C1 segment of cervical spinal cord (tissue), 14 donors: Measurements from ENCODE around the gene GTF2IRD2.
"Not testable (repeated sequence)": the region's sequence is repeated elsewhere in the genome, so short reads cannot be mapped to it uniquely, and the experiment has no call there.

Experiments
- DNase-seq, 14 donors: peaks; one replicate each; lab custom pipeline; 2025; lab: John Stamatoyannopoulos, UW

The GTF2IRD2 gene

GRCh38 chr7:74850833-74851721 is at the start of gene GTF2IRD2:
Gene GTF2IRD2, minus strand, starts transcription at chr7:74851605. Its CDS starts 15,227 bp downstream, at chr7:74836378.
- DNase-seq: peak in 3 of 14 donors; percentile 31 to 51 (median 43)

- DNase-seq: peak in 13 of 14 donors; percentile 2 to 83 (median 58)
Observed at GRCh38 chr7:74890158-74891123, 39.0 kb upstream of the GTF2IRD2 start.

- not testable (repeated sequence) for DNase-seq
Observed at GRCh38 chr7:74889518-74890129, 38.2 kb upstream of the GTF2IRD2 start.

GRCh38 chr7:74885295-74885694 is 33.9 kb upstream of the GTF2IRD2 start:
- DNase-seq: not testable (repeated sequence)

- DNase-seq: not testable (repeated sequence)
Observed at GRCh38 chr7:74882110-74882509, 30.7 kb upstream of the GTF2IRD2 start.

- DNase-seq: peak in 10 of 14 donors; percentile 2 to 73 (median 10)
Observed at GRCh38 chr7:74874748-74875512, 23.5 kb upstream of the GTF2IRD2 start.

GRCh38 chr7:74874104-74874747 is 22.8 kb upstream of the GTF2IRD2 start:
- not testable (repeated sequence) for DNase-seq

- not testable (repeated sequence) for DNase-seq
Observed at GRCh38 chr7:74872542-74872941, 21.1 kb upstream of the GTF2IRD2 start.

- not testable (repeated sequence) for DNase-seq
Observed at GRCh38 chr7:74865777-74866176, 14.4 kb upstream of the GTF2IRD2 start.

GRCh38 chr7:74849853-74850252 is 1.6 kb downstream of the GTF2IRD2 start:
- DNase-seq: not testable (repeated sequence)

GRCh38 chr7:74830411-74830810 is 21.0 kb downstream of the GTF2IRD2 start:
- DNase-seq: not testable (repeated sequence)

- not testable (repeated sequence) for DNase-seq
Observed at GRCh38 chr7:74829959-74830358, 21.4 kb downstream of the GTF2IRD2 start.

GRCh38 chr7:74821259-74821658 is 30.1 kb downstream of the GTF2IRD2 start:
- DNase-seq: not testable (repeated sequence)

GRCh38 chr7:74820146-74820805 is 31.1 kb downstream of the GTF2IRD2 start:
- not testable (repeated sequence) for DNase-seq

- not testable (repeated sequence) for DNase-seq
Observed at GRCh38 chr7:74815882-74816281, 35.5 kb downstream of the GTF2IRD2 start.

GRCh38 chr7:74798644-74799043 is 52.8 kb downstream of the GTF2IRD2 start:
- DNase-seq: not testable (repeated sequence)

- DNase-seq: not testable (repeated sequence)
Observed at GRCh38 chr7:74797848-74798622, 53.4 kb downstream of the GTF2IRD2 start.

GRCh38 chr7:74789200-74789736 is 62.1 kb downstream of the GTF2IRD2 start:
- DNase-seq: not testable (repeated sequence)
